Measurements from ENCODE around the gene OSBPL7.

OSBPL7 gene

GRCh38 chr17:47847341-47848197 is 26.0 kb upstream of the OSBPL7 start:
- DNase-seq, result no peak

DNA sequence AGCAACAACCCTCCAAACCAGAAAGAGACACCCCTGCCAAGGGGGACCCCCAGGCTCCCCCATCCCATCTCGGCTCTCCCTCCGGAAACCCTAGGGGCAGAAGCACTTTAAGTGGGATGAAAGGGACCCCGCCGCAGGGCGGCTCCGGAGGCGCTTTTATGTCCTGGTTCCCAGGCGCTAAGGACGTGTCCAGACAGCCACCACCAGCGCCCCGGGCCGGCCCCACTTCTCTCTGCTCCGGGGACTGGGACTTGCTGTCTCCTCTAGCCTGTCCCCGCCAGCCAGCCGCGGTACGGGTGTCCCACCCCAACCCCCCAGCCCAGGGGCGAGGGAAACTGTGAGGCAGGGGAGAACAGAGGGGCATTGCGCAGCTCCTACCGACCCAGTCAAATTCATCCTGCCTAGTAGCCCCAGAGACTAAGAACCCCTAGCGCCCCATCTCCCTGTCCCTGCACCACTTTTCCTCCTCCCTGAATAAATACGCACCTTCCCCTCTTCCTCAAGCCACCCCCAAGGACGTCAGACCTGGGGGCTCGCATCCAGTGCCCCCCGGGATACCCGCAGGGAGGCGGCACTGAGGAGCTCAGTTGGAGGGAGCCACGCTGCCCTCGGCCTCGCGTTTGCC is 25.2 kb upstream of the OSBPL7 start:
- DNase-seq, result no peak

GRCh38 chr17:47845716-47846075 is 24.1 kb upstream of the OSBPL7 start:
- no peak for DNase-seq

DNA sequence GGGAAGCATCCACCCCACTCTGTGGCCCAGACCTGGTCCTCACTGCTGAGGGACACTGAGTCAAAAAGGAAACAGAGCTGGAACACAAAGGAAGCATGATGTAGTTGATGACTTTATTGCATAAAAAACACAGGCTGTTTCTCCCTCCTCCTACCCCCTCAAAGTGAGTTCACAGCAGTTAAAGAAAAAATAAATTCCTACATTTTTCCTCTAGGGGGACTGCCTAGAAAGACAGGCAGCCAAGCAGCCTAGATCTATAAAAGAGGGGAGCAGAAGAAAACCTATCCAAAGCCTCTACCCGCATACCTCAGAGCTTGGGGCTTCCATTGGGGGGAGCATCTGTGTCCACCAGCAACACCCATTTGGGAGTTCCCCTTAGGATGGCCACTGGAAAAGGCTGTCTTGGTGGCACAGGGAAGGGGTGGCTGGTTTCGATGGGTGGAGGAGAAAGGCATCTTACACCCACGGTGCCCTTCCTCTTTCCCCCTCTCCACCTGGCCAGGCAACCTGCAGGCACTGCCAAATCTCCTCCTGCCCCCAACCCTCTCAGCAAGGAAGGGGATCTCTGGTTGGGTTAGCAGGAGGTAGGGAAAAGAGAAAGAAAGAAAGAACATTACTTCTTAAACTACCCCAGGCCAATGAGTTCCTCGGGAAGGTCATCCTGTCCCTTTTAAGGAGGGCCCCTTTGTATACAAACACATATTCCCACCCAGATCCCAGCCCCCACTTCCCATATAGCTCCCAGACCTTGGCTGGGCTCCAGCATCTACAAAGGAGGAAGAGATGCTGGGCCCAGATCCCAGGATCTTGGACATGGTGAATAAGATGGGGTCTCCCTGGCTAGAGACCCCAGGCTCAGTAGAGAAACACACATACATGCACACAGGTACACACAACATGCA is 23.5 kb upstream of the OSBPL7 start:
- no peak for DNase-seq

DNA sequence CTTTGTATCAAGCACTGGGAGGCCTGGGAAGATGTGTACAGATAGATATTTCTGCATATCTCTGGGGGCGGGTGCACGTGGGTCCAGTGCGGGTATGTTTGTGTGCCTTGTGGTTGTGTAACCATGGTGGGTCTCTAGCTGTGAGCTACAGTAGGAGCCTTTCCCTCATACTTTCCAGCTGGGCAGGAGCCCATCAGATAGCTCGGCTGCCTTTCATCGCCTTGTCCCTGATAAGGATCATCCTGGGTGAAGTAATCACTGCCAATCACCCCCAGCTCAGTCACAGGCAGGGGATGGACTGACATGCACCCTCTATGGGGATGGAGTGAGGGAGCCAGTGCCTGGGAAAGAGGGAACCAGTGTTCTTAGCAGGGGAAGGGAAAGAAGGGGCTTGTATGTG is 22.6 kb upstream of the OSBPL7 start:
- DNase-seq, result no peak

GRCh38 chr17:47843391-47843730 is 21.8 kb upstream of the OSBPL7 start:
- DNase-seq, result no peak

DNA sequence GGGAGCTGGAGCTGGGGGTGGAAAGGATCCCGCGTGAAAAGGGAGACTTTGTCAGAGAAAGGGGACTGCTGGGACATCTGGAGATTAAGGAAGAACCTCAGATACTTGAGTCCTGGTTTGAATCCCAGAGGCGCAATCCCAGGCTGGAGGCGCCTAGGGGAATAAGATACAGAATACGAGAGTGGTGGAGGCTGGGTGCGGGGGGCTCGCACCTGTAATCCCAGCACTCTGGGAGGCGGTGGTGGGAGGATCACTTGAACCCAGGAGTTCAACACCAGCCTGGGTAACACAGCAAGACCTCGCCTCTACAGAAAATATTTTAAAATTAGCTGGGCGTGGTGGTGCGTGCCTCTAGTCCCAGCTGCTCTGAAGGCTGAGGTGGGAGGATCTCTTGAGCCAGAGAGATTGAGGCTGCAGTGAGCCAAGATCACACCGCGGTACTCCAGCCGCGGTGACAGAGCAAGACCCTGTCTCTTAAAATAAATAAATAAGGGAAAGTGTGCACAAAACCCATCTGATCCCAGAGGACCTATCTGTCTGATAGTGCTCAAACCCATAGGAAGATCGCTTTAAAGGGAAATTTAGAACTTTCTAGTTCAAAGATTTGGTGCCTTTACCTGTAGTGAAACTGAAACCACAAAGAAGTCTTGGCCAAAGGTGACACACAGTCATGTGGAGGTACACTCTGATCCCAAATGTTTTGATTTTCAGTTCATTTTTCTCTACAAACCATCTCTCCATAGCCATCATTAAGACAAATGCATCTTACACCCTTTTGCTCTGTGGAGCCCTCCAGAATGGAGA is 20.1 kb upstream of the OSBPL7 start:
- no peak for DNase-seq

DNA sequence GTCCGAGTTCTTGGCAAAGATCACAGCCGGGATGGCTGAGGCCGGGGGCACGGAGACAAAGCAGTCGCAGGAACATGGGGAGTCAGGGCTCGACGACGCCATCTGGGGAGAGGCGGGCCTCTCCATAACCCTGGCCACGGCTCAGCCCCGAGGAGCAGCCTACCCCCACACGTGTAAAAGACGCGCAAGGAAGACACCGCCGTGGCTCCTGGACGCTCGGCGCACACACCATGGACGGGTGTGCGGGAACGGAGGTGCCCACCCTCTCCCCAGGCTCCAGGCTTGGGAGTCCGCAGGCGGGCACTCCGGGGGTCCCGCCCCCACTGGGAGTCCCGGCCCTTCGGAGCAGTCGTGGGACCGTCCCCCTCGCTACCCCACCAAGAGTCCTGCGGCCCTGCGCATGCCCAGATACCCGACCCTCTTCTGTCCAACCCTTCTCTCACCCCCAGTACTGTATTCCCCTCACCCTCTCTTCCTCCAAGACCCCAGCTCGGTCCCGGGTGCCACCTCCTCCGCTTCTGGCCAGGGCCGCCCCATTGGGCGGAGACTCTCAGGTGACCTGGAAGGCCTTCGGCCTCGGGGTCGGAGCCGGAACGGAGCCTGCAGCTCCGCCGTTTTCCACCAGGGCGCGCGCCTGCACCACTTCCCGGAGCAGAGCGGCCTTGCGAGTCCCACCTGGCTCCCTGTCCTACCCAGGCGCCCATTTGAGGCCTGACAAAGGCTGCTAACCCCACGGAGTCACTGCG is 19.3 kb upstream of the OSBPL7 start, which contains the start of gene SCRN2:
Gene SCRN2 (minus strand): TSS at position 532 of the 746 bp plus-strand sequence. CDS start 430 bp downstream, at position 102.
- peak; percentile 82 for DNase-seq

GRCh38 chr17:47840001-47840741 is 18.6 kb upstream of the OSBPL7 start:
- no peak for DNase-seq

GRCh38 chr17:47839071-47839470 is 17.5 kb upstream of the OSBPL7 start:
- DNase-seq, result no peak

- no peak for DNase-seq
These were observed 17.0 kb upstream of the OSBPL7 start for GRCh38 chr17:47838636-47839035.

DNA sequence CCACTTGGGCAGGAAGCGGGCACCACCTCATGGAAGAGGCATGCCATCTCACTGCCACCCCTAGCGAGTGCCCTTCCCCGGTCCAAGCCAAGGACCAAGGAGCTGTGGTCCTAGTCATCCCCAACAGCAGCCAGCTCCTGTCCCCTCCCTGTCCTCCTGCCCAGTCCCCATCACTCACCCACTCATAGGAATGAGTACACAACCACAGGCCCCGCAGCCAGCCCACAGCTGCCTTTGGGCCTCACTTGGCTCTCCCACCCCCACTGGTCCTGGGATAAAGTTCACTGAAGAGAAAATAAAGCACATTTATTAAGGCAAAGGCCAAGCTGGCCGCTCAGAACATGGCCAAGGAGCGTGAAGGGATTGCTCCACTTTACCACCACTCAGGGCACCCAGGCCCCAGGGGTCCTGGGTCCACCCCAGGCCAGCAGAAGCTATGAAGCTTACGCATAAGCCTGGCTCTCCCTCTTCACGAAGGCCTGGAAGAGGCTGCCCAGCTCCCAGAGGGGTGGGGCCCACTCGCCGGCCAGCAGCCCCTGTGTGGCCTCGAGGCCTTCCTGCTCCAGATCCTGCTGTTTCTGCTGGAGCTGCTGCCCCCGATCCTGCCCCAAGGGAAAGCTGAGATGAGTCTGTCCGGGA is 15.9 kb upstream of the OSBPL7 start:
- no peak for DNase-seq

- DNase-seq, result no peak
These were observed 15.0 kb upstream of the OSBPL7 start for GRCh38 chr17:47836601-47837000.

DNA sequence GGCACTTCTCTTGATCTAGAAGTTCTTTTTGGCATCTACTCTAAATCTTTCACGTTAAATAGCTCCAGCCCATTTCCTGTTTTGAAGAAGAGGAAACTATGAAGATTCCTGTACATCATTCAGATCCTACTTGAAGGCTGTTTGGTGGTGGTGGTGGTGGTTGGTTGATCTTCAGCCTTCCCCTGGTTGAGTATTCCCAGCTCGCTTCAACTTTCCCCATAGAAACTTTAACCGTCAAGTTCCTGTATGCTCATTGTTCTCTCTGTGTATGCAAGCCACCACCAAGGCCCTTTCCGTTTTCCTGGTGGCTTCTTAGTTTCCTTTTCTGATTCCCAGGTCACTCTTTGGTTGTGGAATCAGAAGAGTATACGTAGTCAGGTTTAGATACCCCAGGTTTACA is 13.2 kb upstream of the OSBPL7 start:
- no peak for DNase-seq

GRCh38 chr17:47831934-47832327 is 10.3 kb upstream of the OSBPL7 start:
- DNase-seq, result no peak

DNA sequence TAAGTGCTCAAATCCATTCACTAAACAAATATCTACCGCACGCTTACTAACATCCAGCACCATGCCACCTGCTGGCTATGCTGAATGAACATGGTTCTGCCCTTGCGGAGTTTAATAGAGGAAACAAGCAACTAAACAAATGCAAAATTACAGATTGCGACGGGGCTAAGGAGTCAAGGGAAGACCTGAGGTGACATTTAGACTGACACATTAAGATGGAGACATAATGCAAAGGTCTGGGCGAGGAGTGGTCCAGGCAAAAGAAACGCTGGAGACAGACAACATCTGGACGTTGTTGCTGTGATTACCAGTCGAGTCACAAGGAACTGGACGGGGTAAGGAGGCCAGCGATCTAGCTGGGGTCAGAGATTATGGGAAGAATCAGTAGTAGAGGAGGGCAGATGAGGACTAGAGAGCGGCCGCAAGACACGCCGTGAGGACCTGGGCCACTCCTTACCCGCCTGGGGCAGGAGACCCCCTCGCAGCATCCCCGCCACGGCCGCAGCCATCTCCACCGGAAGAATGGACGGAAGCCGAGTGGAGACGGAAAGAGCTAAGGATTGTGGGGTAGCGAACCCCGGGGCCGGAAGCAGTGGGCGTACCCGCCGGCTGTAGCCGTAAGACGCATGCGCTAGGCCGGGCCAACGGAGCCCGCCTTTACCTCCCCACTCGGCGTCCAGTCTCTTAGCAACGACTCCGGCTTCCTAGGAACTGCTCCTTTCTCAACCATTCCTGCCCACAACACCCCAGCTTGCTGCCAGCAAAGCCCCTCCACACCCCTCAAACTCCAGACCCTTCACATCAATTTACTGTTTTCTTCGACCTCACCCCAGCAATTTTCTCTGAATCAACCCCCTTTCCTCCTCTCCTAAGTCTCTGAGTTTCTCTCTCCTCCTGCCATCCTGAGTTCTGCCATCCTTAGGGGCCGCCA is 9.7 kb upstream of the OSBPL7 start, which contains the start of the genes LRRC46 and MRPL10:
Gene LRRC46 (plus strand): TSS at position 668 of the 931 bp plus-strand sequence. CDS start 320 bp downstream, outside the sequence.
Gene MRPL10 (minus strand): TSS at position 539 of the 931 bp plus-strand sequence. CDS start 30 bp downstream, at position 509.
- DNase-seq, result peak; percentile 97

- no peak for DNase-seq
These were observed 8.9 kb upstream of the OSBPL7 start for GRCh38 chr17:47830396-47831002.

GRCh38 chr17:47829870-47830269 is 8.3 kb upstream of the OSBPL7 start:
- DNase-seq, result no peak

- no peak for DNase-seq
These were observed 1.9 kb upstream of the OSBPL7 start for GRCh38 chr17:47823519-47823918.

Data from NCI-H1092 treated with DMSO at 0.1 percent for 48 hours (cell line).